ENCODE measurements around the gene OCRL. TPM values are rescaled to one million over a fixed set of nuclear protein-coding genes. Genes with fewer than 3 reads are reported as not detected.
A peak's percentile ranks its signal among the peaks of the same experiment; 100 is the strongest.

Gene OCRL
- polyA plus RNA-seq, 1 donor (not counting 4 experiments of a cell fraction or from before 2014, with no cell fraction given), result 27.9 TPM

DNA sequence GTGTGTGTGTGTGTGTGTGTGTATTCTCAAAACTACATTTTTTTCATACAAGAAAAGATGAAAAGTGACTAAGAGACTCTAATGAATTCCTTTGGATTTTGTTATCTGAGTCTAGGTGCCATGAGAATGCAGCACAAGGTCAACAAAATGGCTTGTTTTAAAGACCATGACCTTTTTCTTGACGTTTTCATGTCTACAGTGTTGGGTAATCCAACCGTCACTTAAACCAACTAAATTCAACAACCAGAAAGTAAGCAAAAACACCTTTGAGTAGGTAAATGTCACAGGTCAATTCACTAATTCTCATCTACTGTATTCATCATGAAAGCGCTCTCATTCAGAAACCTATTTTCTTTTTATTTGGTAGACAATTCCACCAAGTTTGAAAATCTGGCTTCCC is 19.9 kb upstream of the OCRL start:
- Histone ChIP-seq H3K9me3 (ENCODE audit: control insufficient read depth, low read depth, low read length) (no peaks in the 10 kb centered on the region), H2AFZ (ENCODE audit: control insufficient read depth, low read length) (no peak overlapping the region), H4K20me1 (ENCODE audit: control insufficient read depth, extremely low read depth, insufficient read depth, low read length) (no peaks in the 10 kb centered on the region), H3K27ac (ENCODE audit: control insufficient read depth, insufficient read depth, low read length) (no peak overlapping the region), H3K36me3 (ENCODE audit: control insufficient read depth in 2 of 2, extremely low read depth in 1 of 2, insufficient read depth in 2 of 2, low read length in 2 of 2) (no peaks in the 10 kb centered on the region), H3K9me1 (ENCODE audit: control insufficient read depth, extremely low read depth, insufficient read depth, low read length) (no peaks in the 10 kb centered on the region), H3K4me3 (ENCODE audit: control insufficient read depth in 2 of 3, extremely low read depth in 1 of 3, insufficient read depth in 2 of 3, low read depth in 1 of 3, low read length in 3 of 3) (no peak overlapping the region), H3K4me1 (ENCODE audit: control insufficient read depth, extremely low read depth, insufficient read depth, low read length) (no peaks in the 10 kb centered on the region), H3K4me2 (ENCODE audit: control insufficient read depth, extremely low read depth, insufficient read depth, low read depth, low read length) (no peak overlapping the region), H3K9ac (ENCODE audit: control insufficient read depth, extremely low read depth, insufficient read depth, low read length) (no peak overlapping the region), H3K79me2 (ENCODE audit: control insufficient read depth, insufficient read depth, low read length) (peaks cover 6% of the 10 kb centered on the region), H3K27me3 (ENCODE audit: control insufficient read depth, extremely low read depth, insufficient read depth, low read length) (no peaks in the 10 kb centered on the region)
- TF ChIP-seq EZH2 (IDR thresholded peaks at IDR 0.05; ENCODE audit: low read length), result no peak
- TF ChIP-seq, protein P1, sequence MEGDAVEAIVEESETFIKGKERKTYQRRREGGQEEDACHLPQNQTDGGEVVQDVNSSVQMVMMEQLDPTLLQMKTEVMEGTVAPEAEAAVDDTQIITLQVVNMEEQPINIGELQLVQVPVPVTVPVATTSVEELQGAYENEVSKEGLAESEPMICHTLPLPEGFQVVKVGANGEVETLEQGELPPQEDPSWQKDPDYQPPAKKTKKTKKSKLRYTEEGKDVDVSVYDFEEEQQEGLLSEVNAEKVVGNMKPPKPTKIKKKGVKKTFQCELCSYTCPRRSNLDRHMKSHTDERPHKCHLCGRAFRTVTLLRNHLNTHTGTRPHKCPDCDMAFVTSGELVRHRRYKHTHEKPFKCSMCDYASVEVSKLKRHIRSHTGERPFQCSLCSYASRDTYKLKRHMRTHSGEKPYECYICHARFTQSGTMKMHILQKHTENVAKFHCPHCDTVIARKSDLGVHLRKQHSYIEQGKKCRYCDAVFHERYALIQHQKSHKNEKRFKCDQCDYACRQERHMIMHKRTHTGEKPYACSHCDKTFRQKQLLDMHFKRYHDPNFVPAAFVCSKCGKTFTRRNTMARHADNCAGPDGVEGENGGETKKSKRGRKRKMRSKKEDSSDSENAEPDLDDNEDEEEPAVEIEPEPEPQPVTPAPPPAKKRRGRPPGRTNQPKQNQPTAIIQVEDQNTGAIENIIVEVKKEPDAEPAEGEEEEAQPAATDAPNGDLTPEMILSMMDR (optimal IDR thresholded peaks at IDR 0.05 in 1 of 3, IDR thresholded peaks at IDR 0.05 in 1 of 3, conservative IDR thresholded peaks at IDR 0.05 in 1 of 3; ENCODE audit: extremely low read depth in 1 of 3, insufficient read depth in 2 of 3, low read length in 3 of 3), result no peak
- dilution Hi-C loops (cut with MboI; ENCODE audit: extremely low pct_ligation_motif_present, low sequenced_read_pairs), result no loop called here
- FAIRE-seq (no peak), DNase-seq (ENCODE audit: low read depth, low spot score) (no peak)

DNA sequence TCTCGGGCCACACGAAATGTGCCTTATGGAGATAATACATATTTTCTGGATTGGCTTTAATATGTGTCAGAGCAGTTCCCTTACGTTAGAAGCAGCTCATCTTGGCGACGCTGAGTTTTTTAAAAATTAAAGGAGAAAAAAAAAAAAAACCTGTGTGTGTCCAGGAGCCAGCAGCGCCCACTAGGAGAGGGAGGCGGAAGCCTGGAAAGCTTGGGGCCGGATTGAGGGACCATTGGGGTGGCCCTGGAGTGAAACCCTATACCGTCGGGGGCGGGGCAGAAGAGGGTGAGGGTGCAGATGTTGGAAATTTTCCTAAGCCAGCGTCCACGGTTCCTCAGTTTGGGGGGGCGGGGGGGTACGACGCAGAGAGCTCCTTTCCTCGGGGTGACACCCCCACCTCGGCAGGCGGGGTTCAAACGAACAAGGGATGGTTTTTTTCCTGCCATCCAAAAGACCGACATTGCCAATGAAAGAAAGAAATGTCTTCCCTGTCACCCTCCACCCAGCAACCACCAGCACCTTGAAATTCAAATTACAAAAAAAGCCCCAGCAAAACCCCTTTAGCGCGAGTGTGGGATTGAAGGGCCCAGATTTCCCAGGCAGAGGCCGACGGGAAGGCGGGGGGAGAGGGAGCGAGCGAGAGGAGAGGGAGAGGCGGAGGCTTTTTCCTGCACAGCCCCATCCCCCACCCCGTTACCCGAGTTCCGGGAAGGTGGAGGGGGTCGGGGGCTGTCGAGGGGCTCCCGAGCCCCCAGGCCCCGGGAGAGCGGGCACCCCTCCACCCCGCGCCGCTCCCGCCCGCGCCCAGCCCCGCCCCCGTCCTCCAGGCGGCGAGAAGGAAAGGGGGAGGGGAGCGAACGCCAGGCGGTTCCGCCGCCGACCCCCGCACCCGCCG is 17.6 kb upstream of the OCRL start:
- peak overlapping the region; percentile 49 for H3K4me2 ChIP-seq (ENCODE audit: control insufficient read depth, extremely low read depth, insufficient read depth, low read depth, low read length)
- DNase-seq (ENCODE audit: low read depth, low spot score) (no peak), FAIRE-seq (no peak)
- H3K27me3 ChIP-seq (ENCODE audit: control insufficient read depth, extremely low read depth, insufficient read depth, low read length), result no peaks in the 10 kb centered on the region
- H3K36me3 ChIP-seq (ENCODE audit: control insufficient read depth in 2 of 2, extremely low read depth in 1 of 2, insufficient read depth in 2 of 2, low read length in 2 of 2), result no peaks in the 10 kb centered on the region
- no peak overlapping the region for H3K27ac ChIP-seq (ENCODE audit: control insufficient read depth, insufficient read depth, low read length)
- TF ChIP-seq EZH2 (IDR thresholded peaks at IDR 0.05; ENCODE audit: low read length), result no peak
- TF ChIP-seq, protein P1 (optimal IDR thresholded peaks at IDR 0.05 in 1 of 3, IDR thresholded peaks at IDR 0.05 in 1 of 3, conservative IDR thresholded peaks at IDR 0.05 in 1 of 3; ENCODE audit: extremely low read depth in 1 of 3, insufficient read depth in 2 of 3, low read length in 3 of 3), result no peak
- no peaks in the 10 kb centered on the region for H3K9me3 ChIP-seq (ENCODE audit: control insufficient read depth, low read depth, low read length)
- H2AFZ ChIP-seq (ENCODE audit: control insufficient read depth, low read length), result no peak overlapping the region
- H4K20me1 ChIP-seq (ENCODE audit: control insufficient read depth, extremely low read depth, insufficient read depth, low read length), result no peaks in the 10 kb centered on the region
- no peaks in the 10 kb centered on the region for H3K4me1 ChIP-seq (ENCODE audit: control insufficient read depth, extremely low read depth, insufficient read depth, low read length)
- peak overlapping the region; percentile 61 to 70 (median 64) for H3K4me3 ChIP-seq (ENCODE audit: control insufficient read depth in 2 of 3, extremely low read depth in 1 of 3, insufficient read depth in 2 of 3, low read depth in 1 of 3, low read length in 3 of 3)
- peaks cover 6% of the 10 kb centered on the region for H3K79me2 ChIP-seq (ENCODE audit: control insufficient read depth, insufficient read depth, low read length)
- H3K9ac ChIP-seq (ENCODE audit: control insufficient read depth, extremely low read depth, insufficient read depth, low read length), result peak overlapping the region; percentile 57
- dilution Hi-C loops (cut with MboI; ENCODE audit: extremely low pct_ligation_motif_present, low sequenced_read_pairs), result no loop called here
- no peaks in the 10 kb centered on the region for H3K9me1 ChIP-seq (ENCODE audit: control insufficient read depth, extremely low read depth, insufficient read depth, low read length)

Measured in keratinocyte (primary cell).